SK-N-MC (cell line): ENCODE data around the gene SLC25A11.

Experiments
- EZH2 ChIP-seq: fragments of 200-600 bp; sonication (generic); IDR thresholded peaks from one replicate; pipeline ENCODE4 v1.6.1; 2017; ENCODE audit warnings: antibody characterized with exemption
- FOXP2 ChIP-seq: optimal IDR thresholded peaks from 2 replicates; pipeline ENCODE3; 2011; ENCODE audit warnings: mild to moderate bottlenecking, moderate library complexity; ENCODE audit not compliant: insufficient read depth; ENCODE audit errors: extremely low read length, control extremely low read depth
- POLR2AphosphoS5 ChIP-seq: IDR thresholded peaks from 2 replicates; pipeline ENCODE4 v1.6.1; 2012; ENCODE audit warnings: mild to moderate bottlenecking, low read depth, low read length, borderline replicate concordance

GRCh38 chr17:4891411-4892410 lies 48.1 kb downstream of the SLC25A11 start:
- no peak for TF ChIP-seq EZH2
- TF ChIP-seq POLR2AphosphoS5: no peak
- TF ChIP-seq FOXP2: no peak
